Measurements from ENCODE around the gene ZNF827.

- no peak for TF ChIP-seq CTCF (IDR thresholded peaks at IDR 0.05)
- TF ChIP-seq POLR2A (IDR thresholded peaks at IDR 0.05) = no peak
- TF ChIP-seq POLR2AphosphoS5 (IDR thresholded peaks at IDR 0.05) = peak in 1 of 3 donors; percentile 29
Measured at GRCh38 chr4:145920205-145920604, 18.4 kb downstream of the ZNF827 start.
